CD4-positive, alpha-beta T cell treated with Interleukin-21 for 1 hour (primary cell): ENCODE measurements around the gene KSR1.
"Not testable (repeated sequence)": the region's sequence is repeated elsewhere in the genome, so short reads cannot be mapped to it uniquely, and the experiment has no call there.

Experiments used
- DNase-seq: peaks from one replicate; pipeline ENCODE4 v3.0.0-alpha.2; 2020

KSR1 gene

DNA sequence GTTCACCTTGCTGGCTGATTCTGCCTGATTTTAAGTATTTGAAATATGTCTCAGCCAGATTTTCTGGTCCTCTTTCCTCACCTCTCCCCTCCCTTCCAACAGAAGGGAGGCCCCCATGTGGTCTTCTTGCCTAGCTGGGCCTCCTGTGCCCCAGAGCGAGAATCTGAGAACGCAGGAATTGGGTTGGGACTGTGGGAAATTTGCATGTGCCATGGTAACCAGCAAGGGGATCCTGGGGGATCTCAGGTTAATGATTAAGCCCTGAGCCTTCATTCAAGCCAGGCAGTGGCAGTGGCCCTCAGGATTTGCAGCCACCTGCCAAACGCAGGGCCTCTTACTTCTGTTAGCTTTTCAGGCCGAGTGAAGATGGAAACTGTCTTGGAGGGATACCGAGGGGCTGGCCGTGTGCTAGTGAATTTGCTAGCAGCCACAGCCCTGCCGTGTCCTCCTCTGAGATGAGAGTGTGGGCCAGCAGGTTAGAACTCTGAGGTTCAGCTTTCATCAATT lies 40.2 kb downstream of the KSR1 start:
- DNase-seq: no peak

DNA sequence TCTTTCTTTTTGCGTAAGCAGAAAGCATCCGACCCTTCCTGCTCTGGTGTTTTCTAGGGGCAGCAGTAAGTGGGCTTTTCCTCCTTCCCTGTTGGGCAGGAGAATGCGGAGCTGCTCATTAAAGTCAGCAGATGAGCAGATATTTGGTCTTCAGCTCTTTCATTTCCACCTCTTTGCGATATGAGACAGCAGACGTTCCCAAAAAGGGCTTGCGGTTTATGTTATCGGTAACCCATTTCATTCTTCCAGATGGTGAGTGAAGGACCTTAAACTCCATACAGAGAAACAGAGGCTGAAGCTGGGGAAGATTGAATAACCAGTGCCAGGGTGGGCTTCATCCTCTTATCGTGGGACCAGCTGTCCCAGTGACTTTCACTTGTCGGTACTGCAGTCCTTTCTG lies 40.7 kb downstream of the KSR1 start:
- DNase-seq: no peak

DNA sequence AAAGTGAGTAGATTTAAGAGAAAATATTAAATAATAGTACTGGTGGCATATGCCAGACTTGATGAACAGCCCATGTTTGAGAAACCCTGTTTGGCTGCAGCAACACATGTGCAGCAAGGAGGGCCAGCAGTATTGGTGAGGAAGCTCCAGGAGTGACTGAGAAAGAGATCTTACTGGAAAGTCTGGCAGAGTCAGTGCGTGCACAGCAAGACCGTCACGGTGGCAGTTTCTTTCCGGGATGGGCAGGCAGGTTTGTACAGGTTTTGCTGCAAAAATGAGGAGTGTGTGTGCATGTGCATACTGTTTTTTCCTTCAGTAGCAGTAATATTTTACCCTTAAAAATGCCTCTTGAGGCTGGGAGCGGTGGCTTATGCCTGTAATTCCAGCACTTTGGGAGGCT lies 41.4 kb downstream of the KSR1 start:
- DNase-seq: no peak

- no peak for DNase-seq
Measured at GRCh38 chr17:27498615-27499309, 42.5 kb downstream of the KSR1 start.

DNA sequence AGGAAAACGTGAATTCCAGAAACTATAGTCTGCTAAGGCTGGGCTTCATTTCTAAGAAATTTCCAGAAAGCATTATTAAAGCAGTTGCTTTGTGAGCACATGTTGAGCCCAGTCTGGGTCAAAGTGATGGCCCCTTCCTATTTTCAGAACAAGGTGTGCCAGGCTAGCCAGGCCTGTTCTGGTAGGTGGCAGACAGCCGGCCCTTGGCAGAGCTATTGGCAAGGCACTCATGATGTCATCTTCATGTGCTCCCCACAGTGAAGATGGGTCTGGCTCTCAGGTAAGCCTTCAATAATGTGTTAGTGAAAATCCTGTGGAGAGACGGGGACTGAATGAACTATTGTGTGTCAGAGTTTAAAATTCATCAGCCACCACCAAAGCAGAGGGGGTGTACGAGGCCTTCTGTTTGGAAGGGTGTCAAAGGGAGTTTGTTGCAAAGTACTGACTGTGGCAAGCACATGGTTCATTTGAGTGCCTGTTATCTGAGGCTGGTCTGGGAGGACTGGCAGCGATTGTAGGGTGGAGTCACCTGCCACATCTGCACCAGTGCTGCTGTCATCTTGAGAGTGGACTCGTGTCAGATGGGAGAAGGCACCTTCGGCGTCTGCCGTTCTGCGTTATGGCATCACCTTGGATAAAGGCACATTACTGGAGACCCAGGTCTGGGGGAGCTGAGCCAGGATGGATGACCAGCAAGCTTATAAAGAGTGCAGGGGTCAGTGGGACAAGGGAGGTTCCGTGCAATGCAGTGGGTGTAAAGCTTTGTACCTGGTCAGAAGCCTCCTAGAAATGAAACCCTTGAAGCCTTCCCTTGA lies 43.4 kb downstream of the KSR1 start:
- no peak for DNase-seq

DNA sequence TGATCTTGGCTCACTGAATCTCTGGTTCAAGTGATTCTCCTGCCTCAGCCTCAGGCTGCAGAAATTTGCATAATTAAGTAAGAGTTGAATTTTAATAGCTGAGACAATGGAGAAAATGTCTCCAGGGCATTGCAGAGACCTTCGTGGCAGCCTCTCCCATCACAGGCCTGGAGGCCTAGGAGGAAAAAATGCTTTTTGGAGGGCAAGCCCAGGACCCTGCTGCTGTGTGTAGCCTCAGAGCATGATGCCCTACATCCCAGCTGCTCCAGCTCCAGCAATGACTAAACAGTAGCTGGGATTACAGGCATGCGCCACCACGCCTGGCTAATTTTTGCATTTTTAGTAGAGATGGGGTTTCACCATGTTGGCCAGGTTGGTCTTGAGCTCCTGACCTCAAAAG lies 45.1 kb downstream of the KSR1 start:
- not testable (repeated sequence) for DNase-seq

DNA sequence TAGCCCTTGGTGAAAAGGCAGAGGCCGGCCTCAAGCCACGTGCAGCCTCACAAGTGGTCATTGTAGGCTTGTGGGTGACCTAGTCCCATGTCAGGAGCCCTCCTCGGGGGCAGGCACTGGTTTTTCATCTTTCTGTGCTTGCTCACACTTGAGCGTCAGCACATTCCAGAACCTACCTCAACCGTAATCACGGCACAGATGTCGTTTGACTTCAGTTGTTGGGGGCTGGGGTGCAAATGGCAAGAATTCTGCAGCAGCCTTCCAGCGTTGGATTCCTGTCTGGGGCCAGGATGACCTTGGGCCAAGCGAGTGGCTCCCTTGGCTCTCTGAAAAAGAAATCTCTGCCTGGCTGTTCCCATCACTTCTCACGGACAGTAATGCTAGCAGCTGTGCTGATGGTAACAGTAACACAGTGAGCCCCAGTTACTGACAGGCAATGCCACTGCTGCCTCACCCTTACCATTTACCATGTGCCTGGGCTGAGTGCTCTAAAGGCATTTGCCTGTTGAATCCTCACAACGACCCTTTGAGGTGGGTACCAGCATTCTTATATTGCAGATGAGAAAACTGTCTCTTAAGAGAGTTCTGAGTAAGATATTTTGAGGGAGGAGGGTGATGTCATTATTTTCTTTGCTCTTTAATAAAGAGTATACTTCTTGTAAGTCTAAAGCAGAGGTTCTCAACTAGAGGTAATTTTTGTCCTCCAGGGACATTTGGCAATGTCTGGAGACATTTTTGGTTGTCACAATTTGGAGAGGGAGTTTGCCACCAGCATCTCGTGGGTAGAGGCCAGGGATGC lies 46.5 kb downstream of the KSR1 start:
- DNase-seq: no peak

- no peak for DNase-seq
Measured at GRCh38 chr17:27503611-27504010, 47.4 kb downstream of the KSR1 start.

GRCh38 chr17:27504188-27504995 lies 48.1 kb downstream of the KSR1 start:
- no peak for DNase-seq

DNA sequence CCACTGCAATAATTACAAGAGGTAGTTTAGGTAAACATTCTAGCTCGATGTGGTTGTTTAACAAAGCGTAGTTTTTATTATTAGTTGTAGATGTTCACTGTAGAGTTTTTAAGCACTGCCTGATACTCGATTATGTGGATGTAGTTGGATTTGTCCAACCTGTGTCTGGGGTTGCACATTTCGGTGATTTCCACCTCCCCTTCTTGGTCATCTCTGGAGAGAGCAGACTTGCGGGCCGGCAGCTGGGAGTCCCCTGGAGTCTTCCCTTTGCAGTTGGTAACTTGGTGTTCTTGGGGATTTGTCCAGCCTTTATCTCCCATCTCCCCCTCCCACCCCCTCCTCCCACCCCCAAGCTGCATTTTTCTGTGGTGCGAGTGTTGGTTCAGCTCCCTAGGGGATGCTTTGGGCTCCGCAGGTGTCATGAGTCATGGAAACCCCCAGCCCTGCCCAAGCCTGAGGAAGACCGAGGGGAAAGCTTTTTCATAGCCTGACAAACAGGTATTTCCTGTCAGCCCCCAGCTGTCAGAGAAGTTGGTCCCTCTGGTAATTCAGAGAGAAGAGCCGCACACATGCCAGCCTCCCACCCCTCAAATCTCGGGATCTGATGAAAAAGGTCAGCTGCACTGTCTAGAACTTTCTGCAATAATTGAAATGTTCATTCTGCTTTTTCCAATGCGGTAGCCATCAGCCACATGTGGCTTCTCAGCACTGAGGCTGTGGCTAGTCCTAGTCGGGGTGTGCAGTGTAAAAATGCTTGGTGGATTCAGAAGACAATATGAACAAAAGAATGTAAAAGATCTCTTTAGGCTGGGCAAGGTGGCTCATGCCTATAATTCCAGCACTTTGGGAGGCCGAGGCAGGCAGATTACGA lies 50.3 kb downstream of the KSR1 start:
- no peak for DNase-seq

DNA sequence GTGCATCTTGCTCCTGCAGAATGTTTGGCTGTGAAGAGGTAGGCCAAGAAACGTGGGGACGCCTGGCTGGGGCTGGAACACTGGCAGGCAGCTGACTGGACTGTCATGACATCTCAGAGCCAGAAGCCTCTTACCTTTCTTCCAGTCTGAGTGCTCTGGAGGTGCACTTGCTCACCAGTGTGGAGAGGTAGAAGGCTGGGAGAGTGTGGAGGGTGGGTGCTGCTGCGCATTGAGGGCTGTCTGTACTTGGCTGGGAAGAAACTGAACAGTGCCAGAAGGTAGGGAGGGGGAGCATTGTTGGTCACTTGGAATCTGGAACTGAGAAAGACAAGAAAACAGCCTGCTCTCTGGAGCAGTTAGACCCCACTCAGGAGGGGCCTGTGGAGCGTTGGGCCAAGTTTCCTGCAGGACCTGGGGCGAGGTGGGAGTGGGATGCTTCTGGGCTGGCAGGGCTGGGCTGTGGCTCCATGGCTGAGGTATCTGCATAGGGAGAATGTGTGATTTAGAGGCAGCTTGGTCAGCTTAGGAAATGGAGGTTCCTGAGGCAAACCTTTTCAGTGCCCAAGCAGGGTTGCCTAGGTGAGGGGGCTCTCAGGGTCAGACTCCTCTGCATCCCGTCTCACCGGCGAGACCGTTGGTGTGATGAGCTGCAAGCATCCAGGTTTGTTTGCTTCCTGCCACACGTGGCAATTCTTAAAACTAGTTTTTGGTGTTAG lies 55.1 kb downstream of the KSR1 start:
- no peak for DNase-seq

GRCh38 chr17:27512031-27512430 lies 55.8 kb downstream of the KSR1 start:
- no peak for DNase-seq

DNA sequence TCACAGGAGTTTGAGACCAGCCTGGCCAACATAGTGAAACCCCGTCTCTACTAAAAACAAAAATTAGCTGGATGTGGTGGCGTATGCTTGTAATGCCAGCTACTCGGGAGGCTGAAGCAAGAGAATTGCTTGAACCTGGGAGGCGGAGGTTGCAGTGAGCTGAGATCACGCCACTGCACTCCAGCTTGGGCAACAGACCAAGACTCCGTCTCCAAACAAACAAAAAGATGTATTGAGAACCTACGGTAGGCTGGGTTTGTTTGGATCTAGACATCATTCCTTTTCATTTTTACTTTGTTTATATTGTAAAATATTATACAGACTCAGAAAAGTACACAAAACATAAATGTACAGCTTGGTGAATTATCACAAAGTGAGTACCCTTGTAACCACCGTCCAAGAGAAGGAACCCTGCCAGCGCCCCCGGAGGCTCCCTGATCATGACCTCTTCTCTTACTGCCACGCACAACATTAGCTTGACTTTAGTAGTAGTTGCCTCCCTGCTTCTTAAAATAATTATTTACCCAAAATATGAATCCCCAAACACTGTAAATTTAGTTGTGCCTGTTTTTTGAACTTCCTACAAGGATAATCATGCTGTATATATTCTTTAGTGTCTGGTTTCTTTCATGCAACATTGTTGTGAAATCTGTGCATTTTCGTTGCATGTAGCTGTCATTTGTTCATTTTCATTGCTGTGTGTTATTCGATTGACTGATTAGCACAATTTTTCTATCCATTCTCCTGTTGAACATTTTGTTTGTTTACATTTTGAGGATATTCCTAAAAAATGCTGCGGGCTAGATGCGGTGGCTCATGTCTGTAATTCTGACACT lies 56.5 kb downstream of the KSR1 start:
- DNase-seq: no peak

- no peak for DNase-seq
Measured at GRCh38 chr17:27513849-27514248, 57.6 kb downstream of the KSR1 start.

GRCh38 chr17:27514595-27515413 lies 58.6 kb downstream of the KSR1 start:
- DNase-seq: no peak

- no peak for DNase-seq
Measured at GRCh38 chr17:27518048-27518447, 61.8 kb downstream of the KSR1 start.

DNA sequence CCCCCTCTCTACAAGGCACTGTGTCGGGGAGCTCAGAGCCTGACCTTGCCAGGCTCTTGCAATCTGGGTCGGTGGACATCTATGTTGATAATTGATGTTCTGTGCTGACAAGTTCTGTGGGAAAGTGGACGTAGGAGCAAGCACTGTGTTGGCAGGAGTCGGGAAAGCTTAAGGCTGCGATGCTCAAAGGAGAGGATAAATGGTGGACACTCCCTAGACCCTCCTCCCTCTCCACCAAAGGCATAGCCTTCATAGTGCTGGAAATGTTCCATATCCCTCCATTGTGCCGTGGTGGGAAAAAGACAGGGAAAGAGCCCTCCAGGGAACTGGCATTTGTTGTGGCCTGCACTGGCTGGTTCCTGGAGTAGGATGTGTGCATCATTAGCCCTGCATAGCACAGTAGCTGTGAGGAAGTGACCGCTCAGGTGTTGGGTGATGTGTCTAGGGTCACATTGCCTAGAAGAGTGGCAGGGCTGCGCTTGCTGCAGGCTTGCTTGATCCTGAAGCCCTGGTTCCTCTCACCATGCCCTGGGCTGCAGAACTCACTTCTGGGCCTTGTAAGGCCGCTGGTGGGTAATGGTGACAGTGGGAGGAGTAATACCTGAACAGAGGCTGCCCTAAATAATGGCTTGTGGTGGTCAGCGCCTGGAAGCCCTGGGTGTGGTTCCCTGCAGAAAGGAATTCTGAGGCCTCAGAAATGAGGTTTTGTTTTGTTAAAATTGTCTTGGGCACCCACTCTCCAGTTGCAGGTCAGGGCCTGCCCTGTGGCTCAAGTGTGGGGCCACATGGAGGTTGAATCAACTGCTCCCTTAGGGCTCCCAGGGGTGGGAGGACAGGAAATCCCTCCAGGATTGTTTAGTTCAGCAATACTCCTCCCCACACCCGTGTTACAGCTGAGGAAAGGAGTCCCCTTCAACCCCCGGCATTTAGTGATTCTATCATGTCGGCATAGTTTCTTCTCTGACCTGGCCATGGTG lies 62.6 kb downstream of the KSR1 start:
- no peak for DNase-seq

DNA sequence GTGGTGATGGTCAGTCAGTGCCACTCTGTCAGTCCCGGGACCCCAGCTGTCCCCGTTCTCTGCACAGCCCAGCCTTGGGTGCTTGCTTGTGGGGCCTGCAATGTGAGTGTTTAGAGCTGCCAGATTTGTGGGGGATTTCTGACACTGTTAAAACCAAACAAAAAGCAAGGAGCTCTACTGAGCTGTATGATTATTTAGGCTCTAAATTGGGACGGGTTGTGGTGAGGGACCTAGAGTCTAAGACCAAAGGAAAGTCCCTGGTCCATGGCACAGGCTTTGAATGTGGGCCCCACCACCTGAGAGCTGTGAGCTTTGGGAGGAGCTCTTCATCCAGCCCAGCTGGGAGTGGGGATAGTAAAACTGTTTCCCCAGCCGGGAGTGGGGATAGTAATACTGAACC lies 63.3 kb downstream of the KSR1 start:
- DNase-seq: no peak
